Aorta (tissue), 5 donors: ENCODE measurements around the gene DNAJB11. TPM values are rescaled to one million over a fixed set of nuclear protein-coding genes. Genes with fewer than 3 reads are reported as not detected.

Source experiments
- ATAC-seq: fragments of 200-7000 bp; cut with Tn5 transposase; one replicate; pipeline ENCODE4 v1.9.1; 2022; ENCODE audit warnings: moderate library complexity; ENCODE audit not compliant: low FRiP score
- DNase-seq, 2 donors: peaks; one replicate each; pipeline ENCODE4 v3.0.0-alpha.2; 2020
- H3K27ac ChIP-seq, 2 donors: one replicate each; pipeline ENCODE4 v1.5.1; 2013; ENCODE audit warnings: low read length in 2 of 2, mild to moderate bottlenecking in 2 of 2, moderate library complexity in 2 of 2, control low read depth in 1 of 2, inconsistent platforms in 1 of 2, low read depth in 1 of 2
- H3K27me3 ChIP-seq, 2 donors: one replicate each; pipeline ENCODE4 v1.6.1; 2013; ENCODE audit warnings: control low read depth in 1 of 2, low read length in 1 of 2, mild to moderate bottlenecking in 1 of 2, moderate library complexity in 1 of 2; ENCODE audit not compliant: insufficient read depth in 2 of 2, control insufficient read depth in 1 of 2
- H3K36me3 ChIP-seq, 2 donors: one replicate each; pipeline ENCODE4 v1.6.1; 2013; ENCODE audit warnings: control low read depth in 1 of 2, low read length in 1 of 2, mild to moderate bottlenecking in 1 of 2; ENCODE audit not compliant: insufficient read depth in 2 of 2, control insufficient read depth in 1 of 2
- H3K4me1 ChIP-seq, 2 donors: one replicate each; pipeline ENCODE4 v1.6.1; 2013; ENCODE audit warnings: low read length in 2 of 2, control low read depth in 1 of 2, mild to moderate bottlenecking in 1 of 2, moderate library complexity in 1 of 2; ENCODE audit not compliant: insufficient read depth in 2 of 2, control insufficient read depth in 1 of 2
- H3K4me3 ChIP-seq, 2 donors: one replicate each; pipeline ENCODE4 v1.5.1; 2013; ENCODE audit warnings: low read length in 2 of 2, control low read depth in 1 of 2, mild to moderate bottlenecking in 1 of 2
- H3K9me3 ChIP-seq: one replicate; pipeline ENCODE4 v1.6.1; 2013; ENCODE audit warnings: mild to moderate bottlenecking, low read length; ENCODE audit not compliant: control insufficient read depth
- WGBS, 2 donors: extraction: QIAGEN DNeasy Blood & Tissue Kit; methylation state at CpG; one replicate each; pipeline ENCODE4 v1.1.7; 2013; 5-methylcytosine and 5-hydroxymethylcytosine counted together
- intact Hi-C, 2 donors: fragments of 100-400 bp; cut with DNase I; formaldehyde crosslinking; loops; one replicate each; pipeline versions ENCODE4 v1.14.2 to v1.15.0; 2022
- polyA plus RNA-seq, 2 donors: library from polyadenylated mRNA; stranded (reverse); fragments of 200-250 nt; gene quantifications; one replicate each; pipeline ENCODE4 v1.2.3, GENCODE V29; 2013
- total RNA-seq, 2 donors: library from RNA; stranded (reverse); fragmentation: NEBNext Ultra II Directional; extraction: Animal tissue kit (Norgen Biotek cat#: 25700); gene quantifications; one replicate each; pipeline ENCODE4 v1.2.1, GENCODE V29; 2021
- donor health status: healthy with polysubstance abuse.
- donor health status: Bipolar disorder and iron deficiency.
- donor health status: DM: no; HTN: no; CAD: no.
- donor health status: DM: no; HTN: no; CAD: no.
- donor health status: DM: yes; HTN: yes; CAD: no.

The DNAJB11 gene
- total and polyA plus RNA-seq, 4 donors = 35.0 to 47.0 (median 38.4) TPM

DNA sequence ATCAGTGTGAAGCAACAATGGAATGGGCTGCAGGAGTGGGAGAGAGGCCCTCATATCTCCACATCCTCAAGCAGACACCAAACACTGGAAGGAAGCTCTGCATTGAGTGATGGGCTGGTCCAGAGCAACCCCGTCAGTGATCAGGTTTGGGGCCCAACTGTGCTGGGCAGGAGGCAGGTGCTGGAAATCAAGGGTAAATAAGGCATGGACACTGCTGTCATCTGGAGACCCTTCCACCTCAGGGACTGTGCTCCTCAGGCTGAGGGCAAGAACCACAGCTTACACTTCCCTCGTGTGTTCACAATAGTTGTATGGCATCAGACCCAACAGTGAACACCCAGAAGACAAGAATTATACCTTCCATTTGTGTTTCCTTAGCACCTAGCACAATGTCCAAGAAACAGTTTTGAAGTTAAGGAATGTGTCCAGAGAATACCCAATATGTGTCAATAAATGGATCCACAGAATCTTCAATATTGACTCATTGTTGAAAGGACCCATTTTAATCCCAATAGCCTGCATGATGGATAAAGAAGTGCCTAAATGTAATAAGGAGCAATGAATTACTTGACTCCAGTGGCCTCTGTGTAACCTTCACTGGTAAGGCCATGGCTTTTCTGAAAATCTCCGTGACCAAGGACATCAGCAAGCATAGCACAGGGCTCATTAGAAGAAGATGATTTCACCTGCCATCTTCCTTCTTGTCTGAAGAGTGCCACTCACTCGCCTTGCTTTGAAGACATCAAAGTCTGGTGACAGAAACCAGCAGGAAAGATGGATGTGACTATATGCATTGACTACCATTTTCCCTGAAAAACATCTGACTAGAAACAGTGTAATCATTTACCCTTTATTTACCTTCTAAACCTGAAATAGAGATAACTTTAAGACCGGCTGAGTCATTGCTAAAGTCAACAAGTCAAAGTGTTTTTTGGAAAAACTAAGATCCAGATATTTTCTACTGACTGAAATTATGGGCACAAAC is 35.3 kb downstream of the DNAJB11 start:
- DNase-seq (no peak), ATAC-seq (no peak)
- Histone ChIP-seq H3K9me3 (no peaks in the 10 kb centered on the region), H3K36me3 (no peaks in the 10 kb centered on the region), H3K4me3 (no peak overlapping the region), H3K27ac (no peak overlapping the region), H3K4me1 (no peaks in the 10 kb centered on the region), H3K27me3 (no peaks in the 10 kb centered on the region)
- intact Hi-C loops = no loop called here
- WGBS, 2 donors = 67 to 74% methylated on average over 5 of the region's 5 CpGs

DNA sequence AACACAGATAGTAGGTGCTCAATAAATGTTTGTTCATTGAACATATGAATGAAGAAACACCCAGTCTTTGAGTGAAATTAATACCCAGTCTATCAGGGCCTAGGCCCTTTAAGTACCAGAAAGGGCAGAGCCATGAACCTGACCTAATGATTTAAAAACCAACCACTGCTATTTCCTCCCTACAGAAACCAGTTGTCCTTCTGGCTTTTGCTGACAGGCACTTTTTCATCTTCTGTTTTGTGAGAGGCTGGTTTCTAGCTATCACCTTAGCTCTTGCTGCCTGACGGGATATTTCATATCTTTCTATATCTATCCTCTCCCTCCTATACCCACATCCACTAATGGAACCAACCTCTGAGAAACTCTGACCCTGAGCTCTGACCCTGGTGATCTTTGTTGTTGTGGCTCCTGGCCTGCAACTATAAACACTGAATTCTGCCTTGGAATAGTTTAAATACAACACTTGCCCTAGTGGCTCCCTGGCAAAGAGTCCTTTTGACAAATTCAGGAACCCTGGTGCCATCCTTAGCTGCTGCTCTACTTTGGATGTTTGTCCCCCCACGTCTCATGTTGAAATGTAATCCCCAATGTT is 38.2 kb downstream of the DNAJB11 start:
- no peaks in the 10 kb centered on the region for H3K9me3 ChIP-seq
- DNase-seq = no peak
- intact Hi-C loops = no loop called here
- ATAC-seq = no peak
- no peaks in the 10 kb centered on the region for H3K36me3 ChIP-seq
- H3K27me3 ChIP-seq = no peaks in the 10 kb centered on the region
- H3K4me1 ChIP-seq = no peaks in the 10 kb centered on the region
- H3K27ac ChIP-seq = no peak overlapping the region
- no peak overlapping the region for H3K4me3 ChIP-seq
- WGBS, 2 donors = 92 to 100% methylated on average over 2 of the region's 2 CpGs

DNA sequence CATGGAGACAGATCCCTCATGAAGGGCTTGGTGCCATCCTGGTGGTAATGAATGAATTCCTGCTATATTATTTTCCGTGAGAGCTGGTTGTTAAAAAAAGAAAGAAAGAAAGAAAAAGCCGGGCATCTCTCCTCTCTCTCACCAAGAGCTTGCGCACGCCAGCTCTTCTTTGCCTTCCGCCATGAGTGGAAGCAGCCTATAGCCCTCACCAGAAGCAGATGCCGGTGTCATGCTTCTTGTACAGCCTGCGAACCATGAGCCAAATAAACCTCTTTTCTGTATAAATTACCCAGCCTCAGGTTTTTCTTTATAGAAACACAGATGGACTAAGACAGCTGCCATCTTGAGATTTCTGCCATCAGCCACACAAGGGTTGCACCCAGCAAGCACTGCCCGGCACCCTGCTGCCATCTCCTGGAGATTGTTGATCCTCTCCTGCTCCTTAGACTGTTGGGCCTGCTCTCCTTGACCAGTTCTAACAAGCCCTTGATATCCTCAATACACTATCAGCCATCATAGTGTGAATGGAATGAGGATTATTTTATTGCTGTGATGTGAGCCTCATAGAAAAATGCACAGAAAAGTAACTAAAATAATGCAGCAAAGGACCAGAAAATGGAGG is 38.8 kb downstream of the DNAJB11 start:
- ATAC-seq (no peak), DNase-seq (no peak)
- no peak overlapping the region for H3K4me3 ChIP-seq
- H3K27me3 ChIP-seq = no peaks in the 10 kb centered on the region
- no peaks in the 10 kb centered on the region for H3K36me3 ChIP-seq
- no peak overlapping the region for H3K27ac ChIP-seq
- no peaks in the 10 kb centered on the region for H3K9me3 ChIP-seq
- intact Hi-C loops = no loop called here
- WGBS, 2 donors = 92 to 94% methylated on average over 8 of the region's 8 CpGs
- no peaks in the 10 kb centered on the region for H3K4me1 ChIP-seq

DNA sequence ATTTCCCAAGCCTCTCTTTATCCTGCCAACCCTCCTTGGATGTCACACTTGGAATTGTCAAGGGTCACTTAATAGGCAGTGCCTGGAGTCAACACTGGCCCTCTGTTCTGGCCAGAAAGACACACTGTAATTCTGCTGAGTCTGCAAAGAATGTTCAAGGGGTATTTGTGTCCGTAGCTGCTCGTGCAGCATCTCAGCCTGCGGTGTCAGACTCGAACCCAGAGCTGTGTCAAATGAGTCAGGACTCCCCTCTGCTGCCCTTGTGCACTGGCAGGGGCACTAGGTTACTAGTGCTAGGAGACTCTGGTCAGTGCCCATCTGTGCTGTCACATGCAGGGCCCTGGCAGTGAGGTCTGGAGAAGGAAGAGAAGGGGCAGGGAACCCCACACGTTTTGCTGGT is 41.5 kb downstream of the DNAJB11 start:
- intact Hi-C loops = loop anchor here in 1 of 2 donors (10.0 kb wide), 1 partner anchor 173 kb away; the partner anchor contains the start of gene EIF4A2
- no peak overlapping the region for H3K27ac ChIP-seq
- WGBS, 2 donors = 82 to 83% methylated on average over 5 of the region's 5 CpGs

GRCh38 chr3:186612721-186613636 is 42.5 kb downstream of the DNAJB11 start, which contains the start of gene AHSG:
Gene AHSG, plus strand, starts transcription at chr3:186613060. Its CDS starts 82 bp downstream, at chr3:186613142.
- Histone ChIP-seq H3K27ac (no peak within 1 kb of the TSS), H3K4me1 (no peaks in the 10 kb centered on the region), H3K9me3 (no peaks in the 10 kb centered on the region), H3K27me3 (no peaks in the 10 kb centered on the region), H3K4me3 (no peak within 1 kb of the TSS), H3K36me3 (no peaks in the 10 kb centered on the region)
- intact Hi-C loops = loop anchor here in 1 of 2 donors (10.0 kb wide), 1 partner anchor 172 kb away; the partner anchor contains the start of gene EIF4A2
- WGBS, 2 donors = 81 to 90% methylated on average over 7 of the region's 7 CpGs
- ATAC-seq (no peak), DNase-seq (no peak)

More for the DNA sequence above, 41.5 kb downstream of the DNAJB11 start:
- ATAC-seq (no peak), DNase-seq (no peak)
- no peak overlapping the region for H3K4me3 ChIP-seq
- H3K4me1 ChIP-seq = no peaks in the 10 kb centered on the region
- H3K36me3 ChIP-seq = no peaks in the 10 kb centered on the region
- H3K9me3 ChIP-seq = no peaks in the 10 kb centered on the region
- no peaks in the 10 kb centered on the region for H3K27me3 ChIP-seq

DNA sequence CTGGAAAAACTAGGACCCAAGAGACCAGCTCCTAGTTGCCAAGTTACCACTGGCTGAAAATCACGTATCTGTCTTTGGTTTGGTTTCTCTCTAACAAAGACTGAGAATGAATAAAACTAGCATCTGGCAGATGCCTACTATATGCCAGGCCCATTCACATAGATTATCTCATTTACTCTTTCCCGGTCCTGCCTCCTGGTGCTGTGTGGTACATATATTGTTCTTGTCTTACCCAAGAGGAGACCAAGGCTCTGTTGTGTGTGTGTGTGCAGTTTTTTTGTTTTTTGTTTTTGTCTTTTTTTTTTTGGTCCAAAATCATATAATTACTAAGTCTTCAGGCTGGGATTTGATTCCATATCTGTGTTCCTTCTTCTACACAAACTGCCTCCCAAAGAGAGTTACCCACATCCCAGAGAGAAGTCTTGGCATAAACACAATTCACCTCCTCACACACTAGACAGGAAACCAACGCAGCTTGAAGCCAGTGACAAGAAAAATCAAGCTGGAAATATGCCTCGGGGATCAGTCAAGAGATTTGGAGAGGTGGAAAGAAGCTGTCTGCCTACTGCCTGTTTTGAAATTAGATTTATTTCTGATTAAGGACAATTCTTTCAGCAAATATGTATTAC is 43.2 kb downstream of the DNAJB11 start:
- 38 to 44% methylated on average over 4 of the region's 4 CpGs for WGBS, 2 donors
- Histone ChIP-seq H3K9me3 (no peaks in the 10 kb centered on the region), H3K27me3 (no peaks in the 10 kb centered on the region), H3K36me3 (no peaks in the 10 kb centered on the region), H3K4me3 (no peak overlapping the region), H3K4me1 (no peaks in the 10 kb centered on the region), H3K27ac (no peak overlapping the region)
- ATAC-seq (no peak), DNase-seq (no peak)
- intact Hi-C loops = loop anchor here in 1 of 2 donors (10.0 kb wide), 1 partner anchor 171 kb away; the partner anchor contains the start of gene EIF4A2

- Histone ChIP-seq H3K9me3 (no peaks in the 10 kb centered on the region), H3K36me3 (no peaks in the 10 kb centered on the region), H3K27me3 (no peaks in the 10 kb centered on the region), H3K4me1 (no peaks in the 10 kb centered on the region), H3K4me3 (no peak overlapping the region), H3K27ac (no peak overlapping the region)
- ATAC-seq = no peak
- no peak for DNase-seq
- intact Hi-C loops = loop anchor here in 1 of 2 donors (10.0 kb wide), 1 partner anchor 171 kb away; the partner anchor contains the start of gene EIF4A2
- 58 to 59% methylated on average over 6 of the region's 6 CpGs for WGBS, 2 donors
Measured at GRCh38 chr3:186614266-186614596, 43.7 kb downstream of the DNAJB11 start.
